H9 (cell line): Measurements from ENCODE around the gene DRD4. TPM values are rescaled to one million over a fixed set of nuclear protein-coding genes. Genes with fewer than 3 reads are reported as not detected.

Source experiments
- DNase-seq: peaks from one replicate; pipeline ENCODE4 v3.0.0-alpha.2; 2017
- H2AFZ ChIP-seq: one replicate; pipeline ENCODE4 v1.6.1; 2013; ENCODE audit warnings: mild to moderate bottlenecking, low read length, control low read depth, moderate library complexity
- H2AK5ac ChIP-seq: 2 replicates; pipeline ENCODE4 v1.6.1; 2013; ENCODE audit warnings: low read length, control low read depth, mixed read lengths; ENCODE audit not compliant: insufficient read length
- H2BK120ac ChIP-seq: one replicate; pipeline ENCODE4 v1.6.1; 2013; ENCODE audit warnings: low read depth, mild to moderate bottlenecking, low read length, control low read depth, inconsistent platforms; ENCODE audit not compliant: poor library complexity, severe bottlenecking
- H2BK12ac ChIP-seq: 2 replicates; pipeline ENCODE4 v1.6.1; 2013; ENCODE audit warnings: low read length, control low read depth, mixed read lengths, low read depth; ENCODE audit not compliant: insufficient read length
- H2BK15ac ChIP-seq: 2 replicates; pipeline ENCODE4 v1.6.1; 2013; ENCODE audit warnings: low read depth, low read length, control low read depth
- H2BK20ac ChIP-seq: one replicate; pipeline ENCODE4 v1.6.1; 2013; ENCODE audit warnings: low read depth, mild to moderate bottlenecking, low read length, control low read depth, inconsistent platforms; ENCODE audit not compliant: poor library complexity, severe bottlenecking
- H2BK5ac ChIP-seq: 2 replicates; pipeline ENCODE4 v1.6.1; 2013; ENCODE audit warnings: low read length, control low read depth, mixed read lengths; ENCODE audit not compliant: insufficient read length
- H3K14ac ChIP-seq: 2 replicates; pipeline ENCODE4 v1.6.1; 2013; ENCODE audit warnings: low read length, control low read depth; ENCODE audit not compliant: insufficient read depth
- H3K18ac ChIP-seq: 2 replicates; pipeline ENCODE4 v1.6.1; 2013; ENCODE audit warnings: low read depth, mild to moderate bottlenecking, mixed read lengths, low read length, control low read depth; ENCODE audit not compliant: insufficient read length
- H3K23ac ChIP-seq: 2 replicates; pipeline ENCODE4 v1.6.1; 2013; ENCODE audit warnings: low read length, control low read depth, mixed read lengths, low read depth; ENCODE audit not compliant: insufficient read length
- H3K23me2 ChIP-seq: 2 replicates; pipeline ENCODE4 v1.6.1; 2013; ENCODE audit warnings: low read depth, mild to moderate bottlenecking, mixed read lengths, low read length, control low read depth; ENCODE audit not compliant: insufficient read length, poor library complexity, severe bottlenecking
- H3K27ac ChIP-seq: 2 replicates; pipeline ENCODE4 v1.5.1; 2013; ENCODE audit warnings: low read length, control low read depth, mixed read lengths, low read depth; ENCODE audit not compliant: insufficient read length
- H3K27me3 ChIP-seq: 2 replicates; pipeline ENCODE4 v1.6.1; 2013; ENCODE audit warnings: low read length, control low read depth, inconsistent platforms; ENCODE audit not compliant: insufficient read depth
- H3K4ac ChIP-seq: 2 replicates; pipeline ENCODE4 v1.6.1; 2013; ENCODE audit warnings: low read depth, mild to moderate bottlenecking, control low read depth, inconsistent platforms, low read length, moderate library complexity
- H3K4me1 ChIP-seq: 2 replicates; pipeline ENCODE4 v1.6.1; 2013; ENCODE audit warnings: low read length, control low read depth, inconsistent platforms; ENCODE audit not compliant: insufficient read depth
- H3K4me2 ChIP-seq: 2 replicates; pipeline ENCODE4 v1.6.1; 2013; ENCODE audit warnings: low read length, control low read depth, mixed read lengths; ENCODE audit not compliant: insufficient read length, insufficient read depth
- H3K56ac ChIP-seq: 2 replicates; pipeline ENCODE4 v1.6.1; 2013; ENCODE audit warnings: low read depth, mild to moderate bottlenecking, mixed read lengths, low read length, control low read depth; ENCODE audit not compliant: insufficient read length
- H3K79me1 ChIP-seq: 2 replicates; pipeline ENCODE4 v1.6.1; 2013; ENCODE audit warnings: low read depth, mild to moderate bottlenecking, moderate library complexity, low read length, control low read depth, inconsistent platforms; ENCODE audit not compliant: insufficient read depth, poor library complexity, severe bottlenecking
- H3K79me2 ChIP-seq: 2 replicates; pipeline ENCODE4 v1.6.1; 2013; ENCODE audit warnings: low read length, control low read depth, inconsistent platforms; ENCODE audit not compliant: insufficient read depth
- H3K9ac ChIP-seq: 2 replicates; pipeline ENCODE4 v1.6.1; 2013; ENCODE audit warnings: low read length, control low read depth, mixed read lengths; ENCODE audit not compliant: insufficient read length; ENCODE audit errors: extremely low read depth
- H3K9me3 ChIP-seq: one replicate; pipeline ENCODE4 v1.6.1; 2013; ENCODE audit warnings: low read depth, low read length, inconsistent platforms; ENCODE audit not compliant: control insufficient read depth
- H3T11ph ChIP-seq: one replicate; pipeline ENCODE4 v1.6.1; 2013; ENCODE audit warnings: mild to moderate bottlenecking, low read length, control low read depth, inconsistent platforms
- H4K20me1 ChIP-seq: one replicate; pipeline ENCODE4 v1.6.1; 2013; ENCODE audit not compliant: control insufficient read depth, insufficient read length, insufficient read depth
- H4K5ac ChIP-seq: 2 replicates; pipeline ENCODE4 v1.6.1; 2013; ENCODE audit warnings: low read depth, mild to moderate bottlenecking, mixed read lengths, low read length, control low read depth; ENCODE audit not compliant: insufficient read length
- H4K8ac ChIP-seq: replicated peaks from 2 replicates; pipeline ENCODE4 v1.6.1; 2013; ENCODE audit warnings: low read length, control low read depth, mixed read lengths, low read depth; ENCODE audit not compliant: insufficient read length
- H4K91ac ChIP-seq: 2 replicates; pipeline ENCODE4 v1.6.1; 2013; ENCODE audit warnings: low read depth, mild to moderate bottlenecking, moderate library complexity, mixed read lengths, low read length, control low read depth; ENCODE audit not compliant: insufficient read length
- H3K27ac Mint-ChIP-seq, 3 experiments: 2 replicates in 2 of 3; 3 replicates in 1 of 3; pipeline ENCODE4 v1.8.0; 2020 to 2021; ENCODE audit warnings: mixed read lengths in 3 of 3, mild to moderate bottlenecking in 1 of 3, moderate library complexity in 1 of 3
- H3K27me3 Mint-ChIP-seq: 2 replicates; pipeline ENCODE4 v1.8.0; 2021; ENCODE audit warnings: low read depth, mild to moderate bottlenecking, moderate library complexity, mixed read lengths
- H3K36me3 Mint-ChIP-seq, 3 experiments: 2 replicates in 2 of 3; 3 replicates in 1 of 3; pipeline ENCODE4 v1.8.0; 2020 to 2021; ENCODE audit warnings: low read depth in 3 of 3, mixed read lengths in 3 of 3; ENCODE audit not compliant: insufficient read depth in 1 of 3
- H3K4me1 Mint-ChIP-seq, 2 experiments: 2 replicates each; pipeline ENCODE4 v1.8.0; 2020; ENCODE audit warnings: mixed read lengths in 2 of 2
- H3K4me3 Mint-ChIP-seq, 2 experiments: 2 replicates in 1 of 2; 3 replicates in 1 of 2; pipeline ENCODE4 v1.8.0; 2020 to 2021; ENCODE audit warnings: mild to moderate bottlenecking in 2 of 2, mixed read lengths in 2 of 2, moderate library complexity in 1 of 2
- H3K9me3 Mint-ChIP-seq, 2 experiments: 2 replicates in 1 of 2; 3 replicates in 1 of 2; pipeline ENCODE4 v1.8.0; 2020; ENCODE audit warnings: mild to moderate bottlenecking in 2 of 2, mixed read lengths in 2 of 2, moderate library complexity in 1 of 2
- WGBS: extraction: QIAGEN DNeasy Blood & Tissue Kit; methylation state at CpG from one replicate; pipeline ENCODE4 v1.1.7; 2013; ENCODE audit warnings: missing lambda C conversion rate, low lambda C conversion rate, mixed read lengths; ENCODE audit not compliant: insufficient read length; ENCODE audit errors: extremely low coverage; 5-methylcytosine and 5-hydroxymethylcytosine counted together
- total RNA-seq: library from RNA; stranded (reverse); gene quantifications from 2 replicates; pipeline ENCODE4 v1.2.1, GENCODE V29; 2021
- TF ChIP-seq, protein P1 (sequence below): fragments of 200-600 bp; sonication (generic); conservative IDR thresholded peaks from 3 replicates; pipeline ENCODE4 v1.8.0; 2021; ENCODE audit warnings: antibody characterized with exemption, mild to moderate bottlenecking

DRD4 gene
- total RNA-seq, 1 experiment from 2014 or later = 6.8 TPM

DNA sequence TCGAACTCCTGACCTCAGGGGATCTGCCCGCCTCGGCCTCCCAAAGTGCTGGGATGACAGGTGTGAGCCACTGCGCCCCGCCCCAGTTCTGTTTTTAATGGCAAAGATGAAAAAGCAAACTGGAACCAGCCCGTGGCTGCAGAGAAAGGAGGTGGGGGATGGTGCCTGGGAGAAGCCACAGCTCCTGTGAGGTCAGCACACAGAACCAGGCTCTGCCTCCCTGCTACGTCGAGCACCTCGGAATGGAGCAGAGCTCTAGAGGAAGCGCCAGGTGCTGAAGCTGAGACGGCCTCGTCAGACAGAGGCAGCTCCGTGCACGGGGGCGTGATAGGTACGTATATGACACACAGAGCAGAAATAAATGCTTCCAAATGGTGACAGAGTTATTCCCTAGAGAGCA lies 8.5 kb downstream of the DRD4 start:
- Histone ChIP-seq H2BK12ac (no peak overlapping the region), H3K18ac (no peak overlapping the region), H3K4ac (no peak overlapping the region), H4K8ac (no peak overlapping the region), H3T11ph (no peak overlapping the region), H3K79me2 (no peaks in the 10 kb centered on the region), H2AK5ac (no peak overlapping the region), H3K4me2 (no peak overlapping the region), H3K23me2 (no peaks in the 10 kb centered on the region), H3K56ac (no peak overlapping the region), H3K14ac (no peak overlapping the region), H3K27me3 (no peaks in the 10 kb centered on the region), H4K5ac (no peak overlapping the region), H2BK5ac (no peak overlapping the region), H3K23ac (no peak overlapping the region), H4K20me1 (no peaks in the 10 kb centered on the region), H2AFZ (no peak overlapping the region), H3K27ac (no peak overlapping the region), H3K79me1 (no peaks in the 10 kb centered on the region), H2BK120ac (no peak overlapping the region), H4K91ac (no peak overlapping the region), H3K9ac (no peak overlapping the region), H2BK15ac (no peak overlapping the region), H3K9me3 (no peaks in the 10 kb centered on the region), H3K4me1 (no peaks in the 10 kb centered on the region), H2BK20ac (no peak overlapping the region)
- H3K27ac Mint-ChIP-seq = peak overlapping the region in 1 of 3 experiments; percentile 65; a peak in 1 of 7 replicates
- peaks cover 2 to 4% of the 10 kb centered on the region in 2 experiments; a peak in 2 of 4 replicates for H3K4me1 Mint-ChIP-seq
- DNase-seq = no peak
- TF ChIP-seq, protein P1, sequence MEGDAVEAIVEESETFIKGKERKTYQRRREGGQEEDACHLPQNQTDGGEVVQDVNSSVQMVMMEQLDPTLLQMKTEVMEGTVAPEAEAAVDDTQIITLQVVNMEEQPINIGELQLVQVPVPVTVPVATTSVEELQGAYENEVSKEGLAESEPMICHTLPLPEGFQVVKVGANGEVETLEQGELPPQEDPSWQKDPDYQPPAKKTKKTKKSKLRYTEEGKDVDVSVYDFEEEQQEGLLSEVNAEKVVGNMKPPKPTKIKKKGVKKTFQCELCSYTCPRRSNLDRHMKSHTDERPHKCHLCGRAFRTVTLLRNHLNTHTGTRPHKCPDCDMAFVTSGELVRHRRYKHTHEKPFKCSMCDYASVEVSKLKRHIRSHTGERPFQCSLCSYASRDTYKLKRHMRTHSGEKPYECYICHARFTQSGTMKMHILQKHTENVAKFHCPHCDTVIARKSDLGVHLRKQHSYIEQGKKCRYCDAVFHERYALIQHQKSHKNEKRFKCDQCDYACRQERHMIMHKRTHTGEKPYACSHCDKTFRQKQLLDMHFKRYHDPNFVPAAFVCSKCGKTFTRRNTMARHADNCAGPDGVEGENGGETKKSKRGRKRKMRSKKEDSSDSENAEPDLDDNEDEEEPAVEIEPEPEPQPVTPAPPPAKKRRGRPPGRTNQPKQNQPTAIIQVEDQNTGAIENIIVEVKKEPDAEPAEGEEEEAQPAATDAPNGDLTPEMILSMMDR = no peak
- no peak overlapping the region; a peak in 1 of 5 replicates for H3K4me3 Mint-ChIP-seq
- WGBS = no CpG with 5 or more reads among the region's 16 CpGs
- H3K9me3 Mint-ChIP-seq = no peaks in the 10 kb centered on the region
- no peaks in the 10 kb centered on the region; the same call in 1 of the 2 replicates for H3K27me3 Mint-ChIP-seq
- peaks cover 6 to 48% (median 29%) of the 10 kb centered on the region in 3 experiments for H3K36me3 Mint-ChIP-seq
